Astrocyte (in vitro differentiated cells and primary cell): ENCODE data around the gene NFU1. TPM values are rescaled to one million over a fixed set of nuclear protein-coding genes. Genes with fewer than 3 reads are reported as not detected.
"Not testable (repeated sequence)": the region's sequence is repeated elsewhere in the genome, so short reads cannot be mapped to it uniquely, and the experiment has no call there.

Source experiments
- DNase-seq: peaks from one replicate; pipeline ENCODE4 v3.0.0-alpha.2; 2010; ENCODE audit warnings: low read depth
- FAIRE-seq: peaks from 2 replicates; lab custom pipeline; 2011; peaks lifted over from hg19 to GRCh38; lab: Jason Lieb, UNC
- H2AFZ ChIP-seq: 2 replicates; pipeline ENCODE4 v1.6.0; 2012; ENCODE audit warnings: low read depth, low read length, inconsistent platforms
- H3K27ac ChIP-seq: 2 replicates; pipeline ENCODE4 v1.5.1; 2011; ENCODE audit warnings: low read depth, low read length, inconsistent platforms
- H3K27me3 ChIP-seq: 2 replicates; pipeline ENCODE4 v1.6.0; 2011; ENCODE audit warnings: low read length, inconsistent platforms; ENCODE audit not compliant: insufficient read depth
- H3K36me3 ChIP-seq: 2 replicates; pipeline ENCODE4 v1.5.1; 2011; ENCODE audit warnings: low read length, inconsistent platforms; ENCODE audit not compliant: insufficient read depth
- H3K4me1 ChIP-seq: 2 replicates; pipeline ENCODE4 v1.5.1; 2011; ENCODE audit warnings: low read length, inconsistent platforms; ENCODE audit not compliant: insufficient read depth
- H3K4me2 ChIP-seq: 2 replicates; pipeline ENCODE4 v1.6.0; 2012; ENCODE audit warnings: low read length, inconsistent platforms
- H3K4me3 ChIP-seq: 2 replicates; pipeline ENCODE4 v1.5.1; 2011; ENCODE audit warnings: low read depth, mild to moderate bottlenecking, low read length, inconsistent platforms; ENCODE audit not compliant: insufficient read depth
- H3K79me2 ChIP-seq: 2 replicates; pipeline ENCODE4 v1.6.0; 2012; ENCODE audit warnings: mild to moderate bottlenecking, low read length, inconsistent platforms; ENCODE audit not compliant: insufficient read depth
- H3K9ac ChIP-seq: 2 replicates; pipeline ENCODE4 v1.6.0; 2012; ENCODE audit warnings: mild to moderate bottlenecking, low read length, inconsistent platforms
- H3K9me3 ChIP-seq: 2 replicates; pipeline ENCODE4 v1.5.1; 2012; ENCODE audit warnings: low read depth, mild to moderate bottlenecking, low read length, inconsistent platforms; ENCODE audit not compliant: insufficient read depth
- H4K20me1 ChIP-seq: 2 replicates; pipeline ENCODE4 v1.6.0; 2012; ENCODE audit warnings: low read length, inconsistent platforms; ENCODE audit not compliant: insufficient read depth
- H3K27ac Mint-ChIP-seq: one replicate; pipeline ENCODE4 v1.8.0; 2021; ENCODE audit warnings: mild to moderate bottlenecking, mixed read lengths; ENCODE audit not compliant: unreplicated experiment
- H3K27me3 Mint-ChIP-seq: one replicate; pipeline ENCODE4 v1.8.0; 2021; ENCODE audit warnings: low read depth, mixed read lengths; ENCODE audit not compliant: unreplicated experiment
- H3K36me3 Mint-ChIP-seq: one replicate; pipeline ENCODE4 v1.8.0; 2021; ENCODE audit warnings: low read depth, mixed read lengths; ENCODE audit not compliant: unreplicated experiment
- H3K4me1 Mint-ChIP-seq: one replicate; pipeline ENCODE4 v1.8.0; 2021; ENCODE audit warnings: low read depth, mixed read lengths; ENCODE audit not compliant: unreplicated experiment
- H3K4me3 Mint-ChIP-seq: one replicate; pipeline ENCODE4 v1.8.0; 2021; ENCODE audit warnings: mild to moderate bottlenecking, moderate library complexity, mixed read lengths; ENCODE audit not compliant: unreplicated experiment
- H3K9me3 Mint-ChIP-seq: one replicate; pipeline ENCODE4 v1.8.0; 2021; ENCODE audit warnings: mild to moderate bottlenecking, mixed read lengths; ENCODE audit not compliant: unreplicated experiment
- CTCF ChIP-seq: IDR thresholded peaks from 2 replicates; pipeline ENCODE4 v1.5.1; 2011; ENCODE audit warnings: low read depth, mild to moderate bottlenecking, inconsistent platforms, low read length, moderate library complexity; ENCODE audit not compliant: insufficient read depth
- EZH2 ChIP-seq: IDR thresholded peaks from 2 replicates; pipeline ENCODE4 v1.6.1; 2012; ENCODE audit warnings: mild to moderate bottlenecking, low read length, inconsistent platforms; ENCODE audit not compliant: insufficient read depth
- total RNA-seq: library from RNA; stranded (reverse); gene quantifications from 2 replicates; pipeline ENCODE4 v1.2.1, GENCODE V29; 2021

NFU1 gene
- total RNA-seq, 1 donor from 2014 or later: 46.6 TPM

DNA sequence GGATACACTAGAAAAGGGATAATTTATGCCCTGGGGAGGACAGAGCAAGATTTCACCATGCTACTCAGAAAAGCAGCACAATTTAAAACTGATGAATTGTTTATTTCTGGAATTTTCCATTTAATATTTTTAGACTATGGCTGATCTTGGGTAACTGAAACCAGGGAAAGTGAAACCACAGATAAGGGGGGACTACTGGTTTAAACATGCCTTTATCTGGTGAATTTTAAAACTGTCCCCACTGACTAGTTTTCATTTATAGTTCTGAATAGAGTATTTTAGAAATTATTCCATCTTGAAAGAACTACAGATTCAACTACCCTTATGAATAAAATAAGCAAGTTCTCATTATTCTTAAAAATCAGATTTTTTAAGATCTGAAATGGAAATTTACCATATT is 15.0 kb downstream of the NFU1 start:
- H3K27ac Mint-ChIP-seq: no peak overlapping the region
- Histone ChIP-seq H4K20me1 (no peaks in the 10 kb centered on the region), H3K4me2 (no peak overlapping the region), H3K36me3 (peaks cover 10% of the 10 kb centered on the region), H3K79me2 (no peaks in the 10 kb centered on the region), H3K4me1 (no peaks in the 10 kb centered on the region), H3K27ac (no peak overlapping the region), H3K9ac (no peak overlapping the region), H3K4me3 (no peak overlapping the region), H3K9me3 (no peaks in the 10 kb centered on the region), H3K27me3 (no peaks in the 10 kb centered on the region), H2AFZ (no peak overlapping the region)
- no peaks in the 10 kb centered on the region for H3K9me3 Mint-ChIP-seq
- FAIRE-seq (no peak), DNase-seq (no peak)
- H3K27me3 Mint-ChIP-seq: no peaks in the 10 kb centered on the region
- no peak overlapping the region for H3K4me3 Mint-ChIP-seq
- peaks cover 8% of the 10 kb centered on the region for H3K36me3 Mint-ChIP-seq
- no peak for TF ChIP-seq CTCF
- no peak for TF ChIP-seq EZH2
- no peaks in the 10 kb centered on the region for H3K4me1 Mint-ChIP-seq

GRCh38 chr2:69419111-69419510 is 18.1 kb downstream of the NFU1 start:
- not testable (repeated sequence) for H3K9me3 Mint-ChIP-seq, H3K9ac ChIP-seq, H3K4me3 ChIP-seq, H3K27me3 Mint-ChIP-seq, FAIRE-seq, H3K36me3 Mint-ChIP-seq, H3K9me3 ChIP-seq, H3K27me3 ChIP-seq, H3K4me1 ChIP-seq, H3K79me2 ChIP-seq, H4K20me1 ChIP-seq, H3K4me2 ChIP-seq, H3K36me3 ChIP-seq, H3K27ac Mint-ChIP-seq, H3K4me3 Mint-ChIP-seq, H3K4me1 Mint-ChIP-seq, DNase-seq, H2AFZ ChIP-seq, H3K27ac ChIP-seq

- Histone ChIP-seq H3K79me2 (no peaks in the 10 kb centered on the region), H3K4me3 (no peak overlapping the region), H2AFZ (no peak overlapping the region), H3K9ac (no peak overlapping the region), H3K4me2 (no peak overlapping the region), H3K27me3 (no peaks in the 10 kb centered on the region), H4K20me1 (no peaks in the 10 kb centered on the region), H3K4me1 (no peaks in the 10 kb centered on the region), H3K27ac (no peak overlapping the region), H3K9me3 (no peaks in the 10 kb centered on the region), H3K36me3 (peaks cover 8% of the 10 kb centered on the region)
- no peak for TF ChIP-seq EZH2
- TF ChIP-seq CTCF: no peak
- DNase-seq: no peak
- H3K27ac Mint-ChIP-seq: no peak overlapping the region
- H3K9me3 Mint-ChIP-seq: no peaks in the 10 kb centered on the region
- H3K4me1 Mint-ChIP-seq: no peaks in the 10 kb centered on the region
- no peaks in the 10 kb centered on the region for H3K27me3 Mint-ChIP-seq
- no peak overlapping the region for H3K4me3 Mint-ChIP-seq
- peaks cover 5% of the 10 kb centered on the region for H3K36me3 Mint-ChIP-seq
- no peak for FAIRE-seq
Measured at GRCh38 chr2:69416147-69416546, 21.1 kb downstream of the NFU1 start.
